Fibroblast of mammary gland (primary cell): ENCODE data around the gene PPP2R5D.

ENCODE experiments used
- DNase-seq: peaks from one replicate; pipeline ENCODE4 v3.0.0-alpha.2; 2010; ENCODE audit warnings: low read depth
- H3K4me3 ChIP-seq: 2 replicates; pipeline ENCODE4 v1.5.1; 2011; ENCODE audit warnings: low read depth, mild to moderate bottlenecking, low read length, moderate library complexity; ENCODE audit not compliant: control insufficient read depth
- TF ChIP-seq, protein P1 (sequence below): conservative IDR thresholded peaks from 2 replicates; pipeline ENCODE4 v1.5.1; 2011; ENCODE audit warnings: low read depth, low read length, inconsistent platforms; ENCODE audit not compliant: control insufficient read depth, insufficient read depth

The PPP2R5D gene

DNA sequence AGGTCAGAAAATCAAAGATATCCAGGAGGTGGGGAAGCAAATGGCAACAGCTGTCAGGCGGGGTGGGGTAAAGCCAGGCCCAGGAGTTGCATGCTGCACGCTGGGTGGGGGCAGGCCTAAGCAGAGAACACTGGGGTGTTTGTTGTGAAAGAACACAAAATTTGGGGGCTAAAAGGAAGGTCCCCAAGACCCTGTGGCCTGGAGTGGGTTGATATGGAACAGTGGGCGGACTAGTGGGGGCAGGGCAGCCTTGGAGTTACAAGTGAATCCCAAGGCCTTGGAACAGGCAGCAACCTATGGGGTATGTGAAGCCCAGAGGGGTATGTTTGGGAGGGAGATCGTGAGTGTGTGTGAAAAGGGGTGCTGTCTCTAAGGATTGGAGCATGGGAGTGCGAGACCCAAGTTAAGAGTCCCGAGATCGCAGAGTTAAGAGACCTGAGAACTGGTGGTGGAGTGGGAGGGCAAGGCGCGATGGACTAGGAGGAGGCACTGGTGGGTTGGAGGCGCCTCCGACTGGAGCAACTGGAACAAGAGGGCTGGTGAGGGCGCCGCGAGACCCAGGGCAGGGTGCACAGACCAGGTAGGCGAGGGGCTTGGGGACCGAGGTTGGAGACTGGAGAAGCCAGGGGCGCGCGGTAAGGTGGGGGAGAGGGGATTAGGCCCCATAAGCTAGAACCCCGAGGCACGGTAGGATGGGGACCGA lies 68.6 kb downstream of the PPP2R5D start:
- DNase-seq: no peak
- TF ChIP-seq, protein P1, sequence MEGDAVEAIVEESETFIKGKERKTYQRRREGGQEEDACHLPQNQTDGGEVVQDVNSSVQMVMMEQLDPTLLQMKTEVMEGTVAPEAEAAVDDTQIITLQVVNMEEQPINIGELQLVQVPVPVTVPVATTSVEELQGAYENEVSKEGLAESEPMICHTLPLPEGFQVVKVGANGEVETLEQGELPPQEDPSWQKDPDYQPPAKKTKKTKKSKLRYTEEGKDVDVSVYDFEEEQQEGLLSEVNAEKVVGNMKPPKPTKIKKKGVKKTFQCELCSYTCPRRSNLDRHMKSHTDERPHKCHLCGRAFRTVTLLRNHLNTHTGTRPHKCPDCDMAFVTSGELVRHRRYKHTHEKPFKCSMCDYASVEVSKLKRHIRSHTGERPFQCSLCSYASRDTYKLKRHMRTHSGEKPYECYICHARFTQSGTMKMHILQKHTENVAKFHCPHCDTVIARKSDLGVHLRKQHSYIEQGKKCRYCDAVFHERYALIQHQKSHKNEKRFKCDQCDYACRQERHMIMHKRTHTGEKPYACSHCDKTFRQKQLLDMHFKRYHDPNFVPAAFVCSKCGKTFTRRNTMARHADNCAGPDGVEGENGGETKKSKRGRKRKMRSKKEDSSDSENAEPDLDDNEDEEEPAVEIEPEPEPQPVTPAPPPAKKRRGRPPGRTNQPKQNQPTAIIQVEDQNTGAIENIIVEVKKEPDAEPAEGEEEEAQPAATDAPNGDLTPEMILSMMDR: no peak
- peak overlapping the region; percentile 83 for H3K4me3 ChIP-seq

DNA sequence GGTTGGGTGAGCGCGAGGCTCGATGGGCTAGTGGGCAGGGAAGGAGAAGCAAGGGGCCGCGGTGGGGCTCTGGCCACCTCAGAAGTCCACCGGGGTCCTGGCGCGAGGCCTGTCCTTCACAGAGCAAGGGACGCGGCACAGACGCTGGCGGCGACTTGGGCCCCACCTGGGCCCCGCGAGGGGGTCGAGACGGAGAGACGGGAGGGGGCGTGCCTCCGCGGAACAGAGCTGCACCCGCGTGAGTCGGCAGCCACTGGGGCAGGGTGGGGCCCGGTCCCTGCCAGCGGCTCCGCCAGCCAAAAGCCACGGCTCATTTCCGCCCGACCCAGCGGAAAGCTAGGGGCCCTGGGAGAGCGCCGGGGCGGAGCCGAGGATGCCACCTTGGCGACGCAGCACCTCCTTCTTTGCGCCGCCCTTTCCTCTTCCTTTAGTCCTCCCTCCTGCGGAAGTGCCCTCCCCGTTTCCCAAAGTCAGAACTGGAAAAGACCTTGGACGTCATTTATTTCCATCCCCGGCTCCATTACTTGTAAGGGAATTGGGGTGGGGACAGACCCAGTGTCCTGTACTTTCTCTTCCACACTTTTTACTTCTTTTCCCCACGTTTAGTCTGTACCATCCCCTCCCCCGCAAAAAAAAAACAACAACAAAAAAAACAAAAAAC lies 69.3 kb downstream of the PPP2R5D start, which contains the start of gene CUL7:
CUL7 (minus strand) TSS at position 307 of the 661 bp plus-strand sequence. CDS start 1,063 bp downstream, outside the sequence.
- DNase-seq: peak; percentile 94
- TF ChIP-seq, protein P1: no peak
- peak within 1 kb of the TSS; percentile 83 for H3K4me3 ChIP-seq

DNA sequence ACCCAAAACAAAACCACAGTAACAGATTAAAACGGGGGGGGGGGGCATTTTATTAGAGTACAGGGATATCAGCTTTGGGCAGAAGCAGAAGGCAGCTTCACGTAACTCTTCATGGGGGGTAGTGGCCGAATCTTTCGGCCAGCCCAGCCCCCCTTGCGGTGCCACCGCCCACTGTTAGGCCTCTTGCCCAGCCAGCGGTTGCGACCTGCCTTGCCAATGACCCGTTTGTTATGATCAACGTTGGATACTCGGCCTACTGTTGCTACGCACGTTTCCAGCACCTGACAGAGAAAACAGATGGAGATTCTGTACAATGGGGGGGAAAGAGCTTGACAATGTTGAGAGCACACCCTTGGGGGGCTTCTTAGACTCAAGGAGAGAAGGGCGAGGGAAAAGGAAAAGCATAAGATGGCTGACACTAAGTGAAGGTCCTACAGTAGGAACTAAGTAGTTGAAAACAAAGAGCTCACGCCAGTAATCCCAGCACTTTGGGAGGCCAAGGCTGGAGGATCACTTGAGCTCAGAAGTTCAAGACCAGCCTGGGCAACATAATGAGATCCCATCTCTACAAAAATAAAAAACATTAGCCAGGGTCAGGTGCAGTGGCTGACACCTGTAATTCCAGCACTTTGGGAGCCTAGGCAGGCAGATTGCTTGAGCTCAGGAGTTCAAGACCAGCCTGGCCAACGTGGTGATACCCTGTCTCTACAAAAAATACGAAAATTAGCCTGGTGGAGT lies 70.0 kb downstream of the PPP2R5D start:
- TF ChIP-seq, protein P1: no peak
- H3K4me3 ChIP-seq: peak overlapping the region; percentile 83
- peak; percentile 56 for DNase-seq

DNA sequence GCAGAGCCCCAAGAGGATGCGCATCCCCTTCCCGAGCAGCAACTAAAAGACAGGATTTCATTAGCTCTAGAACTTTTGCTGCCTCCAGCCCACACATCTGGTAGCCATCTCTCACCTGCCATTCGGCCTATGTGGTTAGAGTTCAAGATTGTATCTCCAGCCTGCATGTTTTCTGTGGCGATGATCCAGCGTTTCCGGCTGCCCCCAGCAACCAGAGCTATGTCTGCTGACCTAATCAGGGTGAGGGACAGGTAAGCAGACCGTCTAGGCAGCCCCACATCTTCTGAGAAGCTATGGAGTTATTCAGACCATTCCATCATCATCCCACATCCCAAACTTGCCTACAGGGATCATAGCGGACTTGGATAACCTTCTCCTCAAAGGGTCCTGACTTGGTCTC lies 71.6 kb downstream of the PPP2R5D start:
- TF ChIP-seq, protein P1: no peak
- DNase-seq: no peak
- no peak overlapping the region for H3K4me3 ChIP-seq

DNA sequence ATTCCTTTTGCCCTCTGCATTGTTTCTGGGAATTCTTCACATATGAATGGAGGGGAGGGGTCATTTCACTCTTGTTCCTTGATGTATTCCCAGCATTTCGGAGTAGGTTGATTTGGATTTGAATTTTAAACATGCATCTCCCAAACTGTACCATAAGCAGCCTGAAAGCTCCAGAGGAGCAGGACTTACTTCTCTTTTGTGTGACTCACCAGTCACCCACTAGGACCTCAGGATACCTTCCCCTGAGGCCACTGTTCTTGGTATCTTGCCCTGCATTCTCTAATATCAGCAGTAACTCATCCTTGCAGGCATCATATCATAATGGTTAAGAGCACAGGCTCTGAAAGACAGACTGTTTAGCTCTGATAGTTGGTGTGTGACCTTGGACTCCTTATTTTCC lies 74.2 kb downstream of the PPP2R5D start:
- no peak for DNase-seq
- H3K4me3 ChIP-seq: peak overlapping the region; percentile 67
- TF ChIP-seq, protein P1: no peak

DNA sequence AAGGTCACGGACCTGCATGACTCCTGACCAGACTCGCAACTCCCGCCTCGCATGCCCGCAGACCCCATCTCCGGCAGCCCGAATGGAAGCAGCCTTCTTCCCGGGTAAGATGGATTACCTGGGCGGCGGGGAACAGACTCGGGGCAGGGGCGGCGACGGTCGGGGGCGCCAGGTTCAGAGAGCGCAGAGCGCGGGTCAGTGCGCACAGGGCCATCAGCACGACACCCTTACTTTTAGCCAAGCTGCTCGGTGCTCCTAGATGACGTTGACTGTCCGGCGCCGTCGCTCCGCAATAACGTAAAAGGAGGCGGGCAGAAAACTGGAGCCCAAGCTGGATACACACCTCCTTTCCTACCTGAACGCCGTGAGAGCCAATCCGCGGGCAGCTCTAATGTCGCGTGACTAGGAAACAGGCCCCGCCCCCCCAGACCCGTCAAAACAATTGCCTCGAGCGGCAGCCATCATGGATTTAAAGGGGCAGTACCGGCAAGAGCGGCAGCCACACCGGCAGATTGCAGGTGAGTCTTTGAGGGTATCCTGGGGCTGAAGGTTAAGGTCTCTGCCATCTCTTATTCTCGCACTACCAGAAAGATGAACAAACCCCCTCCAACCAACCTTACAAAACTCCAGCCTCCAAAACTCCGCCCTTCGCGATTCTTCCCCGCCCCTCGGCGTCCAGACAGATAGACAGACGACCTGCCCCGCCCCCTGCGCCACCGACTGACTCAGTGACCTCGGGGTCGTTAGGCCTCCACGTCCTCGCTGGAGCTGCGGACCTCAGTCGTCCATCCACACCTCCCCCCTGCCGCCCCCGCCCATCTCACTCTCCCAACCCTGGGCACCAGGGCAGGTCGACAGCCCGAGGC lies 75.0 kb downstream of the PPP2R5D start, which contains the start of the genes KLC4 and MRPL2:
KLC4 (plus strand) TSS at position 464 of the 866 bp plus-strand sequence. CDS start 1,705 bp downstream, outside the sequence.
MRPL2 (minus strand) TSS at position 267 of the 866 bp plus-strand sequence; CDS start at position 214, 53 bp downstream.
- peak within 1 kb of the TSS; percentile 67 for H3K4me3 ChIP-seq
- peak; percentile 98 for DNase-seq
- TF ChIP-seq, protein P1: no peak
